ENCODE results near the gene PLP1.

The PLP1 gene

DNA sequence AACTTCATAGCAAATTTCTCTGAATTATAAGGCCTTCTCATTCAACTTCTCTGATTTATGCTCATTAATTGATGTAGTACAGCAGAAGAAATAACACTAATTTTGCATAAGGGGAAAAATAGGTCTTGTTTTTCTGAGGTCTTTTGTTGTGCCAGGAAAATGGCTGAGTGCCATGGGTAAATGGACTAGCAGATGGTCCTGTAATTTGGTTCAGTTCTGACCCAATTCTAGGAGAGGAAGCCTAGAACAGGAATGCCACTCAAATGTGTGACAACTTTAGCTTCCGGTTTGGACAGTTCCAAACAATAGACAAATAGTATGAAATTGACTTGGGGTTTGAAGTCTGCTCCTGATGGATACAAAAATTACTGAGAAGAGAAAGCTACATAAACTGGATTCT is 49.2 kb downstream of the PLP1 start:
- DNase-seq (ENCODE audit: low read depth in 1 of 2, low spot score in 1 of 2) = no peak

DNA sequence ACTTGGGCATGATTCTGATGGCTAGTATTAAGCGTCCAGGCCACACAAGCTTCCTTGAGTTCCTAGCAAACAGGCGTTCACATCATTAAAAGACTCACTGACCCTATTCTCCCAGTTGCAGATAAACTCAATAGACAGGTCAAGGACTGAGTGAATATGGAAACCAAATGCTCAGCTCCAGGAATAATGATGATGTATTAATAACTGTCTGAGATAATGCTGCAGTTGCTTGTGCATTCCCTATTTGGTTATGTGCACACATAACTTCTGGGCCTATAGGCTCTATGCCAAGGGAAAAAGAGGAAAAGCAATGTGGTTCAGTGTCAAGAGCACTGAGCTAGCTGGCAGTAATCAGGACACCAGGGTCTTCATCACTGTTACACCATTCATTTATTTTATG is 51.9 kb downstream of the PLP1 start:
- DNase-seq (ENCODE audit: low read depth in 1 of 2, low spot score in 1 of 2) = no peak

DNA sequence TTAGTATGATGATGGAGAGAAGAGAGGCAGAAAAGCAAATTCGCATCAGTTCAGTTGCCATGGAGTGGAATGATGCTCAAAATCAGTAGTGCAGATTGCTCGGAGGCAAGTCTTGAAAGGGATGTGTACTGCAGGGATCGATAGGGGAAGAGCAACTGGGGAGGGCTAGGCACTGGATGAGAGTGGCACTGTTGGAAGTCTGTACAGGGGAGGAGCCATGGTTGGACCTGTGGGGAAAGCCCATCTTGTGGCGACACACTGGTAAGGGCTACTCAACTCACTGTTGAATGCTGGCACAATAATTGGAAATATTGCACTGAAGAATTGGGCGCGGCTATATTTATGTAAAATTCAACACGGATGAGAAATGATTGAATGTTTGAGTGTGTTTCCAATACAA is 54.2 kb downstream of the PLP1 start:
- no peak for DNase-seq (ENCODE audit: low read depth in 1 of 2, low spot score in 1 of 2)

GRCh38 chrX:103831342-103831802 is 54.7 kb downstream of the PLP1 start:
- DNase-seq (ENCODE audit: low read depth in 1 of 2, low spot score in 1 of 2) = no peak

GRCh38 chrX:103831803-103832544 is 55.3 kb downstream of the PLP1 start, which contains the start of gene RAB9B:
Gene RAB9B (minus strand): TSS chrX:103832257. CDS start chrX:103825784, 6,473 bp downstream.
- DNase-seq (ENCODE audit: low read depth in 1 of 2, low spot score in 1 of 2) = peak; percentile 24 to 43

DNA sequence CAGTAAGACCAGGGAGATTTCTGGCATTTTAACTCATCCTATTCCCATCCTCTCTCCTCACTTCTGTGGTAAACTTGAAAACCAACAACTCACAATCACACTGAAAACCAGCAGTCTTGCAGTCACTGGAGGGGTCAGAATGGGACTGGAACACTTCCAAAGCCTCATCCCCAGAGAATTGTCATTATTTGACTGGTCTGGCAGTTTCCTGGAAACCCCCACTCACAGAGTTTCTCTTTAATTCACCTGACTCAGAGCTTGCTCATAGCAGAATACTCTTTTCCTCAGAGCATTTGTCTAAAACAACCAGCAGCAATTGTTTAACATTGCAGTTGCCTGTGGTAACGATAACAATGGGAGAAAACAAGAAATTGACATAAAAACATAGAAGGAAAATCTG is 62.8 kb downstream of the PLP1 start:
- peak in 1 of 2 donors; percentile 5 for DNase-seq (ENCODE audit: low read depth in 1 of 2, low spot score in 1 of 2)

All from activated CD4-positive, alpha-beta T cell treated with anti-CD3 and anti-CD28 coated beads, Interleukin-2, amount 50 U/mL, for 24 hours (primary cell).